GM20431 (cell line): ENCODE results near the gene TMEM204.

ENCODE experiments used
- in situ Hi-C: fragments of 300-500 bp; cut with MseI, MboI; formaldehyde crosslinking; loops from one replicate; pipeline ENCODE4 v1.15.0; 2020; ENCODE audit warnings: low sequenced_read_pairs; ENCODE audit not compliant: unreplicated experiment

The TMEM204 gene

GRCh38 chr16:1498899-1499676, 34.4 kb upstream of the TMEM204 start:
- in situ Hi-C loops: no loop called here

GRCh38 chr16:1499756-1500464, 33.6 kb upstream of the TMEM204 start:
- in situ Hi-C loops: no loop called here

- in situ Hi-C loops: no loop called here
These were observed 32.9 kb upstream of the TMEM204 start for GRCh38 chr16:1500465-1501150.

GRCh38 chr16:1501630-1502029, 31.8 kb upstream of the TMEM204 start:
- in situ Hi-C loops: no loop called here

GRCh38 chr16:1502092-1503004, 31.1 kb upstream of the TMEM204 start:
- in situ Hi-C loops: no loop called here

- in situ Hi-C loops: no loop called here
These were observed 30.1 kb upstream of the TMEM204 start for GRCh38 chr16:1503110-1503955.

GRCh38 chr16:1505073-1505844, 28.2 kb upstream of the TMEM204 start:
- in situ Hi-C loops: no loop called here

- in situ Hi-C loops: no loop called here
These were observed 27.6 kb upstream of the TMEM204 start for GRCh38 chr16:1505912-1506311.

GRCh38 chr16:1506494-1507213, 26.8 kb upstream of the TMEM204 start:
- in situ Hi-C loops: no loop called here

GRCh38 chr16:1508494-1509187, 24.8 kb upstream of the TMEM204 start:
- in situ Hi-C loops: no loop called here

GRCh38 chr16:1509307-1510221, 23.9 kb upstream of the TMEM204 start:
- in situ Hi-C loops: no loop called here

GRCh38 chr16:1510272-1510671, 23.2 kb upstream of the TMEM204 start:
- in situ Hi-C loops: no loop called here

GRCh38 chr16:1510941-1511351, 22.5 kb upstream of the TMEM204 start:
- in situ Hi-C loops: no loop called here

- in situ Hi-C loops: no loop called here
These were observed 21.6 kb upstream of the TMEM204 start for GRCh38 chr16:1511662-1512569.

GRCh38 chr16:1512774-1513173, 20.7 kb upstream of the TMEM204 start:
- in situ Hi-C loops: no loop called here
